Measurements from ENCODE around the gene GPR146. TPM values are rescaled to one million over a fixed set of nuclear protein-coding genes. Genes with fewer than 3 reads are reported as not detected.
A peak's percentile ranks its signal among the peaks of the same experiment; 100 is the strongest.

The GPR146 gene
- total and polyA plus RNA-seq, 8 donors, result 2.0 to 14.6 (median 7.9) TPM

GRCh38 chr7:1100386-1100785 is 56.0 kb downstream of the GPR146 start:
- H3K27ac ChIP-seq, result peak overlapping the region; percentile 7 to 79 (median 53)
- intact Hi-C loops (cut with DNase I; ENCODE audit: low total_unique reads), result no loop called here
- H3K36me3 ChIP-seq, result peaks cover 0 to 8% (median 0%) of the 10 kb centered on the region in 4 donors
- no peak overlapping the region for H3K4me3 ChIP-seq
- no peak for DNase-seq
- H3K9me3 ChIP-seq, result no peaks in the 10 kb centered on the region
- 59 to 86% (median 72%) methylated on average over 4 to 14 of the region's 14 CpGs for WGBS, 5 donors
- no peaks in the 10 kb centered on the region for H3K27me3 ChIP-seq
- H3K4me1 ChIP-seq, result peaks cover 57 to 75% (median 60%) of the 10 kb centered on the region in 4 donors
- TF ChIP-seq CTCF (IDR thresholded peaks at IDR 0.05) (no peak), EP300 (IDR thresholded peaks at IDR 0.05) (no peak), POLR2AphosphoS5 (IDR thresholded peaks at IDR 0.05) (no peak), POLR2A (IDR thresholded peaks at IDR 0.05) (no peak)

- DNase-seq, result peak in 1 of 2 donors; percentile 90
- TF ChIP-seq POLR2AphosphoS5 (IDR thresholded peaks at IDR 0.05) (peak in 1 of 3 donors; percentile 30), POLR2A (IDR thresholded peaks at IDR 0.05) (no peak)
- Histone ChIP-seq H3K27ac (peak overlapping the region; percentile 69 to 88 (median 75)), H3K4me1 (peaks cover 51 to 74% (median 56%) of the 10 kb centered on the region in 4 donors), H3K9me3 (no peaks in the 10 kb centered on the region), H3K27me3 (no peaks in the 10 kb centered on the region), H3K4me3 (no peak overlapping the region), H3K36me3 (peaks cover 0 to 8% (median 0%) of the 10 kb centered on the region in 4 donors)
- intact Hi-C loops (cut with DNase I; ENCODE audit: low total_unique reads), result no loop called here
- 66 to 81% (median 78%) methylated on average over 29 to 34 of the region's 34 CpGs for WGBS, 5 donors
Observed at GRCh38 chr7:1100834-1101562, 56.7 kb downstream of the GPR146 start.

GRCh38 chr7:1101563-1102431 is 57.5 kb downstream of the GPR146 start:
- peaks cover 43 to 72% (median 52%) of the 10 kb centered on the region in 4 donors for H3K4me1 ChIP-seq
- peaks cover 0 to 8% (median 0%) of the 10 kb centered on the region in 4 donors for H3K36me3 ChIP-seq
- no peak overlapping the region for H3K4me3 ChIP-seq
- WGBS, 5 donors, result 59 to 84% (median 68%) methylated on average over 34 to 47 of the region's 47 CpGs
- peak overlapping the region; percentile 69 to 88 (median 75) for H3K27ac ChIP-seq
- H3K27me3 ChIP-seq, result no peaks in the 10 kb centered on the region
- intact Hi-C loops (cut with DNase I; ENCODE audit: low total_unique reads), result no loop called here
- H3K9me3 ChIP-seq, result no peaks in the 10 kb centered on the region
- DNase-seq, result peak in 1 of 2 donors; percentile 75
- peak in 2 of 3 donors; percentile 9 to 21 for TF ChIP-seq POLR2AphosphoS5 (IDR thresholded peaks at IDR 0.05)
- TF ChIP-seq POLR2A (IDR thresholded peaks at IDR 0.05), result no peak

GRCh38 chr7:1103009-1103788 is 58.9 kb downstream of the GPR146 start:
- DNase-seq, result peak in 1 of 2 donors; percentile 77
- Histone ChIP-seq H3K27ac (peak overlapping the region; percentile 69 to 88 (median 75)), H3K4me3 (peak overlapping the region in 1 of 4 donors; percentile 19), H3K36me3 (peaks cover 0 to 6% (median 0%) of the 10 kb centered on the region in 4 donors), H3K9me3 (no peaks in the 10 kb centered on the region), H3K27me3 (no peaks in the 10 kb centered on the region), H3K4me1 (peaks cover 42 to 74% (median 52%) of the 10 kb centered on the region in 4 donors)
- 28 to 60% (median 49%) methylated on average over 34 of the region's 34 CpGs for WGBS, 5 donors
- no peak for TF ChIP-seq POLR2A (IDR thresholded peaks at IDR 0.05)
- no peak for TF ChIP-seq CTCF (IDR thresholded peaks at IDR 0.05)
- peak in 2 of 3 donors; percentile 65 to 76 for TF ChIP-seq POLR2AphosphoS5 (IDR thresholded peaks at IDR 0.05)
- no peak for TF ChIP-seq EP300 (IDR thresholded peaks at IDR 0.05)
- intact Hi-C loops (cut with DNase I; ENCODE audit: low total_unique reads), result no loop called here

Measured in stomach (tissue), 9 donors.